Mesenchymal stem cell (in vitro differentiated cells and primary cell): ENCODE results near the gene ZNF346.

Experiments
- DNase-seq: peaks from one replicate; pipeline ENCODE4 v3.0.0-alpha.2; 2013
- H2AFZ ChIP-seq: one replicate; pipeline ENCODE4 v1.6.1; 2013; ENCODE audit warnings: low read depth, mild to moderate bottlenecking, control low read depth, inconsistent platforms, low read length, moderate library complexity
- H2AK5ac ChIP-seq: 2 replicates; pipeline ENCODE4 v1.6.1; 2013; ENCODE audit warnings: low read length, moderate library complexity, mild to moderate bottlenecking, inconsistent platforms; ENCODE audit not compliant: severe bottlenecking
- H2BK120ac ChIP-seq: one replicate; pipeline ENCODE4 v1.6.1; 2013; ENCODE audit warnings: low read depth, mild to moderate bottlenecking, inconsistent platforms, low read length, moderate library complexity
- H2BK12ac ChIP-seq, 2 experiments: one replicate each; pipeline ENCODE4 v1.6.1; 2013; ENCODE audit warnings: inconsistent platforms in 2 of 2, low read length in 2 of 2, mild to moderate bottlenecking in 2 of 2, moderate library complexity in 2 of 2, control low read depth in 1 of 2
- H2BK15ac ChIP-seq: one replicate; pipeline ENCODE4 v1.6.1; 2013; ENCODE audit warnings: mild to moderate bottlenecking, low read depth, inconsistent platforms; ENCODE audit not compliant: poor library complexity, severe bottlenecking
- H2BK5ac ChIP-seq: 2 replicates; pipeline ENCODE4 v1.6.1; 2013; ENCODE audit warnings: low read depth, mild to moderate bottlenecking, low read length, control low read depth, inconsistent platforms; ENCODE audit not compliant: poor library complexity, severe bottlenecking
- H3K14ac ChIP-seq, 2 experiments: one replicate each; pipeline ENCODE4 v1.6.1; 2013; ENCODE audit warnings: inconsistent platforms in 2 of 2, low read length in 2 of 2, control low read depth in 1 of 2, mild to moderate bottlenecking in 1 of 2, moderate library complexity in 1 of 2
- H3K18ac ChIP-seq, 2 experiments: one replicate each; pipeline ENCODE4 v1.6.1; 2013; ENCODE audit warnings: inconsistent platforms in 2 of 2, low read length in 2 of 2, control low read depth in 1 of 2, low read depth in 1 of 2, mild to moderate bottlenecking in 1 of 2
- H3K23ac ChIP-seq, 2 experiments: one replicate each; pipeline ENCODE4 v1.6.1; 2013; ENCODE audit warnings: inconsistent platforms in 2 of 2, low read length in 2 of 2, mild to moderate bottlenecking in 2 of 2, moderate library complexity in 2 of 2, control low read depth in 1 of 2
- H3K27ac ChIP-seq: 2 replicates; pipeline ENCODE4 v1.5.1; 2013; ENCODE audit warnings: mild to moderate bottlenecking, moderate library complexity, low read length, control low read depth, inconsistent platforms; ENCODE audit not compliant: poor library complexity, severe bottlenecking
- H3K27me3 ChIP-seq, 2 experiments: 2 replicates each; pipeline versions ENCODE4 v1.6.1 to v1.7.0; 2013; ENCODE audit warnings: low read length in 2 of 2, mild to moderate bottlenecking in 2 of 2, moderate library complexity in 2 of 2, control low read depth in 1 of 2, inconsistent platforms in 1 of 2; ENCODE audit not compliant: control insufficient read depth in 1 of 2, insufficient read depth in 1 of 2
- H3K36me3 ChIP-seq, 2 experiments: 2 replicates each; pipeline versions ENCODE4 v1.6.1 to v1.7.0; 2013; ENCODE audit warnings: low read length in 2 of 2, control low read depth in 1 of 2, inconsistent platforms in 1 of 2, low read depth in 1 of 2, mild to moderate bottlenecking in 1 of 2; ENCODE audit not compliant: insufficient read depth in 2 of 2, control insufficient read depth in 1 of 2
- H3K4ac ChIP-seq, 2 experiments: one replicate each; pipeline ENCODE4 v1.6.1; 2013; ENCODE audit warnings: inconsistent platforms in 2 of 2, low read length in 2 of 2, mild to moderate bottlenecking in 2 of 2, moderate library complexity in 2 of 2, control low read depth in 1 of 2, low read depth in 1 of 2
- H3K4me1 ChIP-seq: 2 replicates; pipeline ENCODE4 v1.6.1; 2013; ENCODE audit warnings: low read depth, low read length, control low read depth; ENCODE audit not compliant: control insufficient read depth, insufficient read depth
- H3K4me2 ChIP-seq: 2 replicates; pipeline ENCODE4 v1.6.1; 2013; ENCODE audit warnings: low read length, mild to moderate bottlenecking, inconsistent platforms; ENCODE audit not compliant: poor library complexity, severe bottlenecking
- H3K4me3 ChIP-seq, 2 experiments: 2 replicates each; pipeline versions ENCODE4 v1.5.1 to v1.7.0; 2013; ENCODE audit warnings: low read length in 2 of 2, mild to moderate bottlenecking in 2 of 2, control low read depth in 1 of 2, low read depth in 1 of 2; ENCODE audit not compliant: insufficient read depth in 1 of 2
- H3K79me1 ChIP-seq: replicated peaks from 2 replicates; pipeline ENCODE4 v1.6.1; 2013; ENCODE audit warnings: mild to moderate bottlenecking, control low read depth, low read length, inconsistent platforms; ENCODE audit not compliant: poor library complexity, severe bottlenecking
- H3K9ac ChIP-seq: 2 replicates; pipeline ENCODE4 v1.7.0; 2013; ENCODE audit warnings: mild to moderate bottlenecking, low read length, moderate library complexity
- H3K9me3 ChIP-seq: 2 replicates; pipeline ENCODE4 v1.7.0; 2013; ENCODE audit warnings: mild to moderate bottlenecking, low read length; ENCODE audit not compliant: control insufficient read depth
- H4K8ac ChIP-seq: one replicate; pipeline ENCODE4 v1.6.1; 2013; ENCODE audit warnings: inconsistent platforms, mild to moderate bottlenecking, low read length, moderate library complexity
- H4K91ac ChIP-seq: one replicate; pipeline ENCODE4 v1.6.1; 2013; ENCODE audit warnings: mild to moderate bottlenecking, low read length, inconsistent platforms
- WGBS: methylation state at CpG from one replicate; pipeline ENCODE4 v1.1.7; 2013; ENCODE audit warnings: mixed read lengths; 5-methylcytosine and 5-hydroxymethylcytosine counted together

Gene ZNF346

GRCh38 chr5:177067503-177067902 lies 45.0 kb downstream of the ZNF346 start:
- DNase-seq = no peak

DNA sequence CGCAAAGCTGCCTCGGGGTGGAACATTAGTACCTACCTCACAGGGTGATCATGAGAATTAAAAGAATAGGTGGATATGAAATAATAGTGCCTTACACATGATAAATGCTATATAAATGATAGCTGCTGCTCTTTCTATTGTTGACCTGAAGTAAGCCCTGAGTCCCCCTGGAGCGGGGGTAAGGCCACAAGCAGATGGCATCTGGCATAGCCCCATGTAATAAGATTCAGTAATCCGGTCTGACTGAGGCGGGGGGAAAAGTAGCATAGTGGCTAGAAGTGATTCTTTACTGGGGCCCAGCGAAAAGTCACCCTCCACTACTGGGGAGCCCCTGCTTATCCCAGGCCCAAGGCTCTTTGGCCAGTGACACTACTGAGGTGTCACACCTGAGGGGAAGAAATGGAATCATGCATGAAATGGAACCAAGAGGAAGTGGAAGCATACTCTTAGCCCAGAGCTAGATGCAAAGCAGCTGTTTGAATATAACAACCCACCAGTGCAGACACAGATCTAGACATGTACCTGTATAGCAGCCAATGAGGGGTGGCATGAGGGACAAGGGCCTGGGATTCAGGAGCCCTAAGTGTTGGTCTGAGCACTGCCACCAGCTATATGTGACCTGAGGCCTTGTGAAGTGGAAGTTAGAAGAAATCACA lies 48.2 kb downstream of the ZNF346 start:
- Histone ChIP-seq H2BK15ac (no peak overlapping the region), H3K27ac (no peak overlapping the region), H4K91ac (no peak overlapping the region), H3K18ac (no peak overlapping the region), H3K4me3 (no peak overlapping the region), H2BK12ac (no peak overlapping the region), H3K79me1 (no peaks in the 10 kb centered on the region), H2BK5ac (no peak overlapping the region), H3K14ac (no peak overlapping the region), H3K4me1 (peaks cover 5% of the 10 kb centered on the region), H2AK5ac (peak overlapping the region; percentile 35), H3K9ac (no peak overlapping the region), H2AFZ (no peak overlapping the region), H3K9me3 (no peaks in the 10 kb centered on the region), H3K36me3 (peaks cover 5 to 27% of the 10 kb centered on the region in 2 experiments), H3K4ac (no peak overlapping the region), H3K4me2 (no peak overlapping the region), H4K8ac (no peak overlapping the region), H2BK120ac (no peak overlapping the region), H3K27me3 (no peaks in the 10 kb centered on the region), H3K23ac (no peak overlapping the region)
- DNase-seq = no peak
- 98% methylated on average over 6 of the region's 6 CpGs for WGBS

More at GRCh38 chr5:177067503-177067902, 45.0 kb downstream of the ZNF346 start:
- Histone ChIP-seq H3K27me3 (no peaks in the 10 kb centered on the region), H2BK120ac (no peak overlapping the region), H3K36me3 (peaks cover 25 to 45% of the 10 kb centered on the region in 2 experiments), H3K4me2 (no peak overlapping the region), H2AFZ (no peak overlapping the region), H3K9me3 (no peaks in the 10 kb centered on the region), H3K4me3 (no peak overlapping the region), H3K27ac (no peak overlapping the region), H4K8ac (no peak overlapping the region), H3K9ac (no peak overlapping the region), H3K18ac (no peak overlapping the region), H2BK12ac (no peak overlapping the region), H2AK5ac (no peak overlapping the region), H2BK15ac (no peak overlapping the region), H3K79me1 (no peaks in the 10 kb centered on the region), H3K4ac (no peak overlapping the region), H3K14ac (no peak overlapping the region), H3K4me1 (peaks cover 5% of the 10 kb centered on the region), H3K23ac (no peak overlapping the region), H2BK5ac (no peak overlapping the region), H4K91ac (no peak overlapping the region)
- 96% methylated on average over 3 of the region's 5 CpGs for WGBS

GRCh38 chr5:177071666-177072385 lies 49.3 kb downstream of the ZNF346 start:
- WGBS = 25% methylated on average over 5 of the region's 6 CpGs

DNA sequence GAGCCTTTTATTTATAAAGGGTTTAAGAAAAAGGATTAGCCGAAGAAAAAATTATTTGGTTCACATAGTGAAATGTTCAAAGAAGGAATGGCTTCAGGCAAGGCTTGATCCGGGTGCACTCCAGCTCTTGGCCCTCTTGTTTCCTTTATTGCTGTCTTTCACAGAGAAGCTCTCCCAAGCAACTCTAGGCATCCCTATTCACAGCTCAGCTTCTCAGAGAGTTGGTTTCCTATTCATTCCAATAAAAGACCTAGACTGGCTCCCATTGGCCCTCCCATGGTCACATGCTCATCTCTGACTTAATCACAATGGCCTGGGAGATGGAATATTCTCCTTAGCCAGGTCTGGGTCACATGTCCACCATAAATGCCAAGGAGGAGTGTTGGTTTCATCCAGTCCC lies 54.8 kb downstream of the ZNF346 start:
- Histone ChIP-seq H4K91ac (no peak overlapping the region), H3K23ac (no peak overlapping the region), H3K36me3 (peaks cover 0 to 13% of the 10 kb centered on the region in 2 experiments), H2AFZ (no peak overlapping the region), H2BK120ac (no peak overlapping the region), H3K9ac (no peak overlapping the region), H3K79me1 (no peaks in the 10 kb centered on the region), H3K4me3 (no peak overlapping the region), H2BK15ac (no peak overlapping the region), H2BK12ac (no peak overlapping the region), H2AK5ac (no peak overlapping the region), H3K14ac (no peak overlapping the region), H3K9me3 (no peaks in the 10 kb centered on the region), H3K4me1 (peaks cover 3% of the 10 kb centered on the region), H4K8ac (no peak overlapping the region), H3K27ac (no peak overlapping the region), H3K4me2 (no peak overlapping the region), H2BK5ac (no peak overlapping the region), H3K18ac (no peak overlapping the region), H3K4ac (no peak overlapping the region), H3K27me3 (peaks cover 0 to 17% of the 10 kb centered on the region in 2 experiments)
- WGBS = 97% methylated on average over 2 of the region's 2 CpGs
- no peak for DNase-seq

More at GRCh38 chr5:177071666-177072385, 49.3 kb downstream of the ZNF346 start:
- Histone ChIP-seq H3K18ac (no peak overlapping the region), H2BK15ac (no peak overlapping the region), H4K91ac (no peak overlapping the region), H2BK5ac (no peak overlapping the region), H3K14ac (no peak overlapping the region), H2BK12ac (no peak overlapping the region), H3K27me3 (no peaks in the 10 kb centered on the region), H3K23ac (no peak overlapping the region), H3K79me1 (no peaks in the 10 kb centered on the region), H3K27ac (peak overlapping the region; percentile 73), H3K9ac (peak overlapping the region; percentile 37), H2AFZ (no peak overlapping the region), H3K4ac (no peak overlapping the region), H2BK120ac (no peak overlapping the region), H3K4me3 (no peak overlapping the region), H3K4me2 (peak overlapping the region; percentile 59), H4K8ac (no peak overlapping the region), H2AK5ac (no peak overlapping the region), H3K4me1 (peaks cover 5% of the 10 kb centered on the region), H3K36me3 (peaks cover 4 to 19% of the 10 kb centered on the region in 2 experiments), H3K9me3 (no peaks in the 10 kb centered on the region)
- DNase-seq = peak; percentile 87
